ENCODE measurements around the gene PSMC2.

GRCh38 chr7:103343332-103343731 lies 4.1 kb upstream of the PSMC2 start:
- no peak for TF ChIP-seq EZH2phosphoT487 (IDR thresholded peaks at IDR 0.05; ENCODE audit: borderline replicate concordance)
- TF ChIP-seq CTCF (conservative IDR thresholded peaks at IDR 0.05; ENCODE audit: low read length): no peak
